ENCODE data around the gene PGAP3.

Gene PGAP3

GRCh38 chr17:39661744-39662541 lies 25.9 kb downstream of the PGAP3 start:
- POLR2A ChIA-PET, result no interaction called here
- Histone ChIP-seq H3K9me3 (ENCODE audit: control insufficient read depth, insufficient read depth, low read depth, low read length) (no peaks in the 10 kb centered on the region), H3K36me3 (ENCODE audit: control insufficient read depth in 2 of 2, insufficient read depth in 1 of 2, low read length in 2 of 2) (peaks cover 3 to 56% of the 10 kb centered on the region in 2 experiments; a peak in 1 of 3 replicates), H3K4me3 (ENCODE audit: low read depth, low read length) (no peak overlapping the region), H3K4me1 (ENCODE audit: control insufficient read depth, insufficient read depth, low read length) (peaks cover 9% of the 10 kb centered on the region), H3K27ac (ENCODE audit: extremely low read depth, low read depth, low read length) (0 out of 2 replicates have a peak overlapping the region, but pooled peaks have one; percentile 9)
- CTCF ChIA-PET, result interaction anchor here (0.6 to 1.8 kb wide), 4 partner anchors 36 to 92 kb away, joined by 3 to 10 read pairs (median 4); no protein-coding TSS in a partner anchor
- TF ChIP-seq ZNF140 (tag by site-specific recombination; IDR thresholded peaks at IDR 0.05) (no peak), ZNF580 (tag by site-specific recombination; IDR thresholded peaks at IDR 0.05) (0 out of 2 replicates have a peak, but pooled peaks have one; percentile 33)

GRCh38 chr17:39660397-39661385 lies 27.2 kb downstream of the PGAP3 start:
- H3K9me3 ChIP-seq (ENCODE audit: control insufficient read depth, insufficient read depth, low read depth, low read length), result no peaks in the 10 kb centered on the region
- H3K4me1 ChIP-seq (ENCODE audit: control insufficient read depth, insufficient read depth, low read length), result peaks cover 9% of the 10 kb centered on the region; the same call in 1 of the 2 replicates
- ChIA-PET CTCF (interaction anchor here (0.6 to 1.9 kb wide), 7 partner anchors 8 to 116 kb away, joined by 3 to 10 read pairs (median 5); partner anchors contain the start of gene PNMT), POLR2A (no interaction called here)
- TF ChIP-seq PRDM1 (tag by site-specific recombination; IDR thresholded peaks at IDR 0.05) (no peak), SP3 (tag by site-specific recombination; IDR thresholded peaks at IDR 0.05) (no peak), REST (tag by site-specific recombination; IDR thresholded peaks at IDR 0.05) (no peak)
- H3K4me3 ChIP-seq (ENCODE audit: low read depth, low read length), result no peak overlapping the region
- H3K27ac ChIP-seq (ENCODE audit: extremely low read depth, low read depth, low read length), result no peak overlapping the region
- H3K36me3 ChIP-seq (ENCODE audit: control insufficient read depth in 2 of 2, insufficient read depth in 1 of 2, low read length in 2 of 2), result peaks cover 3 to 61% of the 10 kb centered on the region in 2 experiments; a peak in 1 of 3 replicates

- peaks cover 9% of the 10 kb centered on the region; the same call in 1 of the 2 replicates for H3K4me1 ChIP-seq (ENCODE audit: control insufficient read depth, insufficient read depth, low read length)
- TF ChIP-seq ZNF792 (tag by site-specific recombination; IDR thresholded peaks at IDR 0.05), result no peak
- TF ChIP-seq ZBTB48 (tag by site-specific recombination; IDR thresholded peaks at IDR 0.05), result no peak
- no peak for TF ChIP-seq ZNF626 (tag by site-specific recombination; IDR thresholded peaks at IDR 0.05)
- no peak for TF ChIP-seq ZNF266 (tag by site-specific recombination; IDR thresholded peaks at IDR 0.05; ENCODE audit: low read depth)
- no peak overlapping the region for H3K4me3 ChIP-seq (ENCODE audit: low read depth, low read length)
- ChIA-PET CTCF (interaction anchor here (0.9 to 1.9 kb wide), 4 partner anchors 8 to 38 kb away, joined by 3 to 7 read pairs (median 4); partner anchors contain the start of gene PNMT), POLR2A (no interaction called here)
- H3K9me3 ChIP-seq (ENCODE audit: control insufficient read depth, insufficient read depth, low read depth, low read length), result no peaks in the 10 kb centered on the region
- no peak overlapping the region for H3K27ac ChIP-seq (ENCODE audit: extremely low read depth, low read depth, low read length)
- H3K36me3 ChIP-seq (ENCODE audit: control insufficient read depth in 2 of 2, insufficient read depth in 1 of 2, low read length in 2 of 2), result peaks cover 3 to 66% of the 10 kb centered on the region in 2 experiments; a peak in 2 of 3 replicates
Observed at GRCh38 chr17:39660011-39660360, 27.9 kb downstream of the PGAP3 start.

Measured in HEK293 (cell line).